ENCODE data around the gene PEAR1.

The PEAR1 gene

GRCh38 chr1:156894001-156894400 lies 483 bp downstream of the PEAR1 start:
- DNase-seq (ENCODE audit: low read depth, low spot score) = no peak
- in situ Hi-C loops (cut with HindIII; ENCODE audit: low sequenced_read_pairs) = no loop called here
- no peak for TF ChIP-seq CTCF (IDR thresholded peaks at IDR 0.05; ENCODE audit: low read depth, low read length)
- H3K4me3 ChIP-seq (ENCODE audit: low read depth, low read length) = peak overlapping the region; percentile 50

DNA sequence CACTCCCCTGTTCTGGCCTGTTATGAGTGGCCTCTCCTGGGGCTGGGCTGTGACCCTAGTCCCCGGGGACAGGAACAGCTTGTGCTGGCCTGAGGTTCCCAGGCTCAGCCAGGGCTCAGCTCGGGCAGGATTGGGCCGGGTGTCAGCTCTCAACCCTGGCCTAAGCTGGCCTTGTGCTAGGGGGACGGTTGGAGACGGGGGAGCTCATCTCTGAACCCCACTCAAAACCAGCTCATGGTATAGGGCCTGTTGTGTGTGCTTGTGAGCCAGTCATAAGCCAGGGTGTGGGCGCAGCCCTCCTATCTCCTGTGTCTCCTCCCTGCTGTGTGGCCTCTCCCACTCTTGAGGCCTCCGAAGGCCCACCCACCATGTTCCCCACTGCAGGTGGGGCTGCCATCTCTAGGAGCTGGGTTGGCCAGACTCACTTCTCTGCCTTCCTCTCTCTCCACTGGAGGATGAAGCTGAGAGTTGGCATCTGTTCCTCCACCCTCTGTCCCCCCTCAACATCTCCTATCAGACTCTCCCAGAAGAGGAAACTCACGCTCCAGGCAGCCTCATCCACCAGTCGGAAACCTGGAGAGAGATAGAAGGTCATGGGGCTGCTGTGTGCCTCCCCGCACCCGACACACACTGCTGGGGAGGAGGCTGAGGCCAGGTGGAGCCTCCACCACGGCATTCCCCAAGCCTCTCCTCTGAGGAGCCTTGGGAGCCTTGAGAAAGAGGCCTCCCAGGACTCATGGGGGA lies 1.4 kb downstream of the PEAR1 start:
- DNase-seq (ENCODE audit: low read depth, low spot score) = no peak
- peak overlapping the region; percentile 50 for H3K4me3 ChIP-seq (ENCODE audit: low read depth, low read length)
- no peak for TF ChIP-seq CTCF (IDR thresholded peaks at IDR 0.05; ENCODE audit: low read depth, low read length)
- in situ Hi-C loops (cut with HindIII; ENCODE audit: low sequenced_read_pairs) = no loop called here

GRCh38 chr1:156895455-156895812 lies 1.9 kb downstream of the PEAR1 start:
- H3K4me3 ChIP-seq (ENCODE audit: low read depth, low read length) = no peak overlapping the region
- TF ChIP-seq CTCF (IDR thresholded peaks at IDR 0.05; ENCODE audit: low read depth, low read length) = no peak
- in situ Hi-C loops (cut with HindIII; ENCODE audit: low sequenced_read_pairs) = no loop called here
- no peak for DNase-seq (ENCODE audit: low read depth, low spot score)

DNA sequence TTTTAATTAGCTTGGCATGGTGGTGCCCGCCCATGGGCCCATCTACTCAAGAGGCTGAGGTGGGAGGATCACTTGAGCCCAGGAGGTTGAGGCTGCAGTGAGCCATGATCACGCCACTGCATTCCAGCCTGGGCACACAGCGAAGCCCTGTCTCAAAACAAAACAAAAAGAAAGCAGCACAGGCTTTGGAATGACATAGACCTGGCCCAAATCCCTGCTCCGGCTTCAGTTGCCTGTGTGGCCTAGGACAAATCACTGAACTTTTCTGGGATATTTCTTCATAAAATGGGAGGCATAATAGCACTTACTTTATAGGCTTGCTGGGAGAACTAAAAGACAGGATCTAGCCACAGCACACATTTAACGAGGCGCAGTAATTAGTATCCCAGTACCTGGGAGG lies 2.4 kb downstream of the PEAR1 start:
- DNase-seq (ENCODE audit: low read depth, low spot score) = no peak
- in situ Hi-C loops (cut with HindIII; ENCODE audit: low sequenced_read_pairs) = no loop called here
- H3K4me3 ChIP-seq (ENCODE audit: low read depth, low read length) = no peak overlapping the region
- TF ChIP-seq CTCF (IDR thresholded peaks at IDR 0.05; ENCODE audit: low read depth, low read length) = no peak

GRCh38 chr1:156896490-156897033 lies 3.0 kb downstream of the PEAR1 start:
- no peak for TF ChIP-seq CTCF (IDR thresholded peaks at IDR 0.05; ENCODE audit: low read depth, low read length)
- no peak overlapping the region for H3K4me3 ChIP-seq (ENCODE audit: low read depth, low read length)
- in situ Hi-C loops (cut with HindIII; ENCODE audit: low sequenced_read_pairs) = no loop called here
- peak; percentile 85 for DNase-seq (ENCODE audit: low read depth, low spot score)

- TF ChIP-seq CTCF (IDR thresholded peaks at IDR 0.05; ENCODE audit: low read depth, low read length) = no peak
- in situ Hi-C loops (cut with HindIII; ENCODE audit: low sequenced_read_pairs) = no loop called here
- peak; percentile 74 for DNase-seq (ENCODE audit: low read depth, low spot score)
- H3K4me3 ChIP-seq (ENCODE audit: low read depth, low read length) = no peak overlapping the region
Observed at GRCh38 chr1:156897078-156897825, 3.7 kb downstream of the PEAR1 start.
